ENCODE results near the gene CHST3. TPM values are rescaled to one million over a fixed set of nuclear protein-coding genes. Genes with fewer than 3 reads are reported as not detected.
"Not testable (repeated sequence)": the region's sequence is repeated elsewhere in the genome, so short reads cannot be mapped to it uniquely, and the experiment has no call there.

The CHST3 gene
- 10 to 100 TPM; 20.2 to 34.5 (median 25.6) TPM for total RNA-seq

- H3K9me3 ChIP-seq, result no peaks in the 10 kb centered on the region
- H3K4me1 ChIP-seq, result peaks cover 0 to 10% of the 10 kb centered on the region in 2 donors
- no peak for DNase-seq (ENCODE audit: low spot score in 2 of 2)
- H3K27ac ChIP-seq, result peak within 1 kb of the TSS; percentile 89 to 96
- no peaks in the 10 kb centered on the region for H3K36me3 ChIP-seq
- no peaks in the 10 kb centered on the region for H3K27me3 ChIP-seq
- intact Hi-C loops (cut with DNase I; ENCODE audit: low total_unique reads), result loop anchor here (5.0 kb wide), 1 partner anchor 83 kb away; no protein-coding TSS in a partner anchor
- TF ChIP-seq POLR2AphosphoS5 (IDR thresholded peaks at IDR 0.05) (peak in 1 of 3 donors; percentile 21), CTCF (IDR thresholded peaks at IDR 0.05) (no peak), POLR2A (IDR thresholded peaks at IDR 0.05) (no peak)
- H3K4me3 ChIP-seq, result peak within 1 kb of the TSS; percentile 79 to 93 (median 81)
These were observed at the start of gene CHST3 for GRCh38 chr10:71964098-71964742. Gene CHST3 (plus strand): TSS chr10:71964395. CDS start chr10:72005843, 41,448 bp downstream.

GRCh38 chr10:71916827-71917226 lies 47.4 kb upstream of the CHST3 start:
- Histone ChIP-seq H3K27me3 (no peaks in the 10 kb centered on the region), H3K27ac (no peak overlapping the region), H3K4me3 (no peak overlapping the region), H3K9me3 (peaks cover 0 to 7% of the 10 kb centered on the region in 2 donors), H3K36me3 (no peaks in the 10 kb centered on the region), H3K4me1 (peaks cover 6% of the 10 kb centered on the region in 2 donors)
- DNase-seq (ENCODE audit: low spot score in 2 of 2), result no peak
- TF ChIP-seq CTCF (IDR thresholded peaks at IDR 0.05) (no peak), POLR2A (IDR thresholded peaks at IDR 0.05) (no peak), POLR2AphosphoS5 (IDR thresholded peaks at IDR 0.05) (no peak)
- intact Hi-C loops (cut with DNase I; ENCODE audit: low total_unique reads), result no loop called here

- Histone ChIP-seq H3K27me3 (no peaks in the 10 kb centered on the region), H3K4me3 (no peak overlapping the region), H3K9me3 (no peaks in the 10 kb centered on the region), H3K4me1 (peaks cover 6% of the 10 kb centered on the region in 2 donors), H3K27ac (no peak overlapping the region), H3K36me3 (no peaks in the 10 kb centered on the region)
- DNase-seq (ENCODE audit: low spot score in 2 of 2), result no peak
- no peak for TF ChIP-seq CTCF (IDR thresholded peaks at IDR 0.05)
- no peak for TF ChIP-seq POLR2A (IDR thresholded peaks at IDR 0.05)
- no peak for TF ChIP-seq POLR2AphosphoS5 (IDR thresholded peaks at IDR 0.05)
- intact Hi-C loops (cut with DNase I; ENCODE audit: low total_unique reads), result no loop called here
These were observed 45.2 kb upstream of the CHST3 start for GRCh38 chr10:71918992-71919391.

GRCh38 chr10:71919956-71920539 lies 44.1 kb upstream of the CHST3 start:
- H3K36me3 ChIP-seq; H3K4me1 ChIP-seq; intact Hi-C loops (cut with DNase I; ENCODE audit: low total_unique reads); H3K4me3 ChIP-seq; H3K9me3 ChIP-seq; DNase-seq (ENCODE audit: low spot score in 2 of 2); H3K27me3 ChIP-seq: not testable (repeated sequence)
- peak overlapping the region; percentile 54 to 72 for H3K27ac ChIP-seq

- intact Hi-C loops (cut with DNase I; ENCODE audit: low total_unique reads), result no loop called here
- TF ChIP-seq CTCF (IDR thresholded peaks at IDR 0.05), result no peak
- no peak for TF ChIP-seq POLR2A (IDR thresholded peaks at IDR 0.05)
- TF ChIP-seq POLR2AphosphoS5 (IDR thresholded peaks at IDR 0.05), result no peak
- Histone ChIP-seq H3K4me1 (peaks cover 6% of the 10 kb centered on the region in 2 donors), H3K4me3 (no peak overlapping the region), H3K27ac (peak overlapping the region; percentile 54 to 72), H3K27me3 (no peaks in the 10 kb centered on the region), H3K36me3 (no peaks in the 10 kb centered on the region), H3K9me3 (no peaks in the 10 kb centered on the region)
- DNase-seq (ENCODE audit: low spot score in 2 of 2), result no peak
These were observed 43.5 kb upstream of the CHST3 start for GRCh38 chr10:71920540-71921323.

Data from breast epithelium (tissue), 4 donors.